ENCODE data around the gene LENG9.

GRCh38 chr19:54426291-54426931 is 37.2 kb downstream of the LENG9 start:
- no peak for TF ChIP-seq POLR2A (IDR thresholded peaks at IDR 0.05)
- TF ChIP-seq CTCF (IDR thresholded peaks at IDR 0.05) = no peak

Data from gastroesophageal sphincter (tissue), 3 donors.